GM18499 (cell line): ENCODE results near the gene VAMP1.
"Not testable (repeated sequence)": the region's sequence is repeated elsewhere in the genome, so short reads cannot be mapped to it uniquely, and the experiment has no call there.

Experiments
- ATAC-seq: cut with Tn5 transposase; IDR thresholded peaks from one replicate; pipeline ENCODE4 v1.9.1; 2021; ENCODE audit warnings: moderate number of reproducible peaks; ENCODE audit not compliant: insufficient read depth, unreplicated experiment

Gene VAMP1

GRCh38 chr12:6470375-6471163, at the start of gene VAMP1:
VAMP1 (minus strand) TSS chr12:6470677; CDS start chr12:6470531, 146 bp downstream.
- peak; percentile 73 for ATAC-seq

GRCh38 chr12:6520186-6520585, 49.7 kb upstream of the VAMP1 start:
- no peak for ATAC-seq

- ATAC-seq = no peak
Measured at GRCh38 chr12:6508087-6508486, 37.6 kb upstream of the VAMP1 start.

- no peak for ATAC-seq
Measured at GRCh38 chr12:6507102-6507998, 36.9 kb upstream of the VAMP1 start.

GRCh38 chr12:6500466-6500865, 30.0 kb upstream of the VAMP1 start:
- no peak for ATAC-seq

GRCh38 chr12:6497291-6497690, 26.8 kb upstream of the VAMP1 start:
- not testable (repeated sequence) for ATAC-seq

GRCh38 chr12:6494968-6495367, 24.5 kb upstream of the VAMP1 start:
- ATAC-seq = no peak

GRCh38 chr12:6494258-6494743, 23.8 kb upstream of the VAMP1 start:
- ATAC-seq = no peak

- ATAC-seq = peak; percentile 54
Measured at GRCh38 chr12:6493497-6494257, 23.2 kb upstream of the VAMP1 start, which contains the start of gene NCAPD2. NCAPD2 (plus strand) TSS chr12:6494102; CDS start chr12:6495099, 997 bp downstream.

GRCh38 chr12:6492838-6493496, 22.5 kb upstream of the VAMP1 start, which contains the start of gene MRPL51:
MRPL51 (minus strand) TSS chr12:6493262; CDS start chr12:6493136, 126 bp downstream.
- peak; percentile 50 for ATAC-seq

- not testable (repeated sequence) for ATAC-seq
Measured at GRCh38 chr12:6490673-6491072, 20.2 kb upstream of the VAMP1 start.

- ATAC-seq = no peak
Measured at GRCh38 chr12:6489449-6489848, 19.0 kb upstream of the VAMP1 start.

GRCh38 chr12:6488240-6488639, 17.8 kb upstream of the VAMP1 start:
- no peak for ATAC-seq

- ATAC-seq = no peak
Measured at GRCh38 chr12:6478416-6478815, 7.9 kb upstream of the VAMP1 start.

GRCh38 chr12:6477601-6478377, 7.3 kb upstream of the VAMP1 start:
- ATAC-seq = not testable (repeated sequence)

GRCh38 chr12:6476489-6476888, 6.0 kb upstream of the VAMP1 start:
- no peak for ATAC-seq

GRCh38 chr12:6475233-6475975, 4.9 kb upstream of the VAMP1 start:
- not testable (repeated sequence) for ATAC-seq

- ATAC-seq = no peak
Measured at GRCh38 chr12:6472491-6472890, 2.0 kb upstream of the VAMP1 start.
